Measurements from ENCODE around the gene SYTL5.

DNA sequence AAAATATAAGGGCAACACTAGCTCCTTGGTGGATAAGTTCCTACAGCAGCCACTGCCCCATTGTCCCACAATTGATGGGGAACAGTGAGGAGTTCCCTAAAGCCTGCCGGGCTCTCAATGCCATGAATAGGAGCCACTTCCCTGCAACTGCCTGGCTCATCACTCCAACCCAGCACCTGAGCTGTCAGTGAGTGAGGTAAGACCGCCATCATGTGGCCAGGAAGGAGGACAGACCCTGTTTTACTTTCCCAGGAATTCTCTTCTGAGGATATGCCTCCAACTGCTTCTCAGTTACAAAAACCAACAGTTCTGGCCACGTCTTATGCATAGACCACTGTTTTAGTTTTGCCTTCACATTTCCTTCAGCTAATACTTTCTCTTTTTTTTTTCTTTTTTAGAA, 168.8 kb downstream of the SYTL5 start:
- TF ChIP-seq POLR2A (IDR thresholded peaks at IDR 0.05) = no peak
- TF ChIP-seq, protein P1, sequence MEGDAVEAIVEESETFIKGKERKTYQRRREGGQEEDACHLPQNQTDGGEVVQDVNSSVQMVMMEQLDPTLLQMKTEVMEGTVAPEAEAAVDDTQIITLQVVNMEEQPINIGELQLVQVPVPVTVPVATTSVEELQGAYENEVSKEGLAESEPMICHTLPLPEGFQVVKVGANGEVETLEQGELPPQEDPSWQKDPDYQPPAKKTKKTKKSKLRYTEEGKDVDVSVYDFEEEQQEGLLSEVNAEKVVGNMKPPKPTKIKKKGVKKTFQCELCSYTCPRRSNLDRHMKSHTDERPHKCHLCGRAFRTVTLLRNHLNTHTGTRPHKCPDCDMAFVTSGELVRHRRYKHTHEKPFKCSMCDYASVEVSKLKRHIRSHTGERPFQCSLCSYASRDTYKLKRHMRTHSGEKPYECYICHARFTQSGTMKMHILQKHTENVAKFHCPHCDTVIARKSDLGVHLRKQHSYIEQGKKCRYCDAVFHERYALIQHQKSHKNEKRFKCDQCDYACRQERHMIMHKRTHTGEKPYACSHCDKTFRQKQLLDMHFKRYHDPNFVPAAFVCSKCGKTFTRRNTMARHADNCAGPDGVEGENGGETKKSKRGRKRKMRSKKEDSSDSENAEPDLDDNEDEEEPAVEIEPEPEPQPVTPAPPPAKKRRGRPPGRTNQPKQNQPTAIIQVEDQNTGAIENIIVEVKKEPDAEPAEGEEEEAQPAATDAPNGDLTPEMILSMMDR (IDR thresholded peaks at IDR 0.05) = no peak
